GM23338 (cell line): ENCODE data around the gene AK2. TPM values are rescaled to one million over a fixed set of nuclear protein-coding genes. Genes with fewer than 3 reads are reported as not detected.

Experiments
- ATAC-seq: fragments of 200-7000 bp; cut with Tn5 transposase; 3 replicates; pipeline ENCODE4 v1.9.1; 2020
- DNase-seq: peaks from one replicate; pipeline ENCODE4 v3.0.0-alpha.2; 2015; ENCODE audit warnings: low spot score
- H2AFZ ChIP-seq: fragments of 200-600 bp; sonication (generic); 2 replicates; pipeline ENCODE4 v1.8.0; 2016; ENCODE audit warnings: antibody characterized with exemption, mild to moderate bottlenecking, moderate library complexity
- H3F3A ChIP-seq: fragments of 200-600 bp; sonication (generic); replicated peaks from 2 replicates; pipeline ENCODE4 v1.8.0; 2017; ENCODE audit warnings: antibody characterized with exemption, mixed run types, low read depth
- H3K27ac ChIP-seq: fragments of 200-600 bp; sonication (generic); 2 replicates; pipeline ENCODE4 v1.6.1; 2016; ENCODE audit warnings: low read depth
- H3K27me3 ChIP-seq: fragments of 200-600 bp; sonication (generic); 2 replicates; pipeline ENCODE4 v1.8.0; 2016; ENCODE audit warnings: mild to moderate bottlenecking, mixed run types, moderate library complexity; ENCODE audit not compliant: insufficient read depth
- H3K36me3 ChIP-seq: fragments of 200-600 bp; sonication (generic); 2 replicates; pipeline ENCODE4 v1.8.0; 2016; ENCODE audit warnings: mild to moderate bottlenecking; ENCODE audit not compliant: insufficient read depth
- H3K4me1 ChIP-seq: fragments of 200-600 bp; sonication (generic); 2 replicates; pipeline ENCODE4 v1.8.0; 2016; ENCODE audit warnings: mild to moderate bottlenecking, moderate library complexity; ENCODE audit not compliant: insufficient read depth
- H3K4me2 ChIP-seq: fragments of 200-600 bp; sonication (generic); 2 replicates; pipeline ENCODE4 v1.7.1; 2017; ENCODE audit warnings: mixed run types
- H3K4me3 ChIP-seq: fragments of 200-600 bp; sonication (generic); 2 replicates; pipeline ENCODE4 v1.6.1; 2016; ENCODE audit warnings: mixed run types
- H3K79me2 ChIP-seq: fragments of 200-600 bp; sonication (generic); replicated peaks from 2 replicates; pipeline ENCODE4 v1.8.0; 2017; ENCODE audit warnings: mild to moderate bottlenecking; ENCODE audit not compliant: insufficient read depth
- H3K9me2 ChIP-seq: fragments of 200-600 bp; sonication (generic); 2 replicates; pipeline ENCODE4 v1.8.0; 2017; ENCODE audit not compliant: insufficient read depth
- H4K20me1 ChIP-seq: fragments of 200-600 bp; sonication (generic); replicated peaks from 2 replicates; pipeline ENCODE4 v1.8.0; 2017; ENCODE audit warnings: mild to moderate bottlenecking; ENCODE audit not compliant: insufficient read depth
- H3K27ac Mint-ChIP-seq: 2 replicates; pipeline ENCODE4 v1.8.0; 2020; ENCODE audit warnings: inconsistent platforms, mild to moderate bottlenecking, moderate library complexity, mixed read lengths
- H3K27me3 Mint-ChIP-seq: 3 replicates; pipeline ENCODE4 v1.8.0; 2022; ENCODE audit warnings: low read depth, mild to moderate bottlenecking, moderate library complexity, mixed read lengths, inconsistent platforms; ENCODE audit not compliant: insufficient read depth, poor library complexity
- H3K36me3 Mint-ChIP-seq: 3 replicates; pipeline ENCODE4 v1.8.0; 2021; ENCODE audit warnings: low read depth, mild to moderate bottlenecking, inconsistent platforms, moderate library complexity, mixed read lengths
- H3K4me1 Mint-ChIP-seq: 3 replicates; pipeline ENCODE4 v1.8.0; 2020; ENCODE audit warnings: mild to moderate bottlenecking, inconsistent platforms, mixed read lengths
- H3K4me3 Mint-ChIP-seq: 3 replicates; pipeline ENCODE4 v1.8.0; 2021; ENCODE audit warnings: moderate library complexity, mild to moderate bottlenecking, inconsistent platforms, mixed read lengths
- H3K9me3 Mint-ChIP-seq: 3 replicates; pipeline ENCODE4 v1.8.0; 2020; ENCODE audit warnings: moderate library complexity, mild to moderate bottlenecking, inconsistent platforms, mixed read lengths
- CREB1 ChIP-seq: fragments of 250-450 bp; sonication (Bioruptor Pico); IDR thresholded peaks from 2 replicates; pipeline ENCODE4 v1.5.0; 2020; ENCODE audit warnings: low read depth, mild to moderate bottlenecking, moderate library complexity
- CTCF ChIP-seq, 2 experiments: fragments of 200-600 bp in 1 of 2; sonication (generic) in 1 of 2; conservative IDR thresholded peaks; 2 replicates each; pipeline versions ENCODE4 v1.5.1 to v1.6.1; 2016 to 2017; ENCODE audit warnings: antibody characterized with exemption in 2 of 2, low read depth in 2 of 2, mild to moderate bottlenecking in 2 of 2, moderate library complexity in 1 of 2
- ETS1 ChIP-seq: IDR thresholded peaks from 2 replicates; pipeline ENCODE4 v1.6.1; 2016; ENCODE audit warnings: antibody characterized with exemption
- EZH2 ChIP-seq: fragments of 200-600 bp; sonication (generic); IDR thresholded peaks from one replicate; pipeline ENCODE4 v1.8.0; 2017; ENCODE audit warnings: antibody characterized with exemption, mild to moderate bottlenecking, low read depth; ENCODE audit not compliant: unreplicated experiment
- JUNB ChIP-seq: IDR thresholded peaks from one replicate; pipeline ENCODE4 v1.6.1; 2016; ENCODE audit warnings: antibody characterized with exemption; ENCODE audit not compliant: unreplicated experiment
- POLR2AphosphoS5 ChIP-seq: IDR thresholded peaks from 2 replicates; pipeline ENCODE4 v1.6.1; 2016; ENCODE audit warnings: antibody characterized with exemption, low read depth
- REST ChIP-seq: IDR thresholded peaks from one replicate; pipeline ENCODE4 v1.6.1; 2018; ENCODE audit warnings: antibody characterized with exemption; ENCODE audit not compliant: unreplicated experiment
- STAT1 ChIP-seq: IDR thresholded peaks from one replicate; pipeline ENCODE4 v1.6.1; 2016; ENCODE audit warnings: antibody characterized with exemption; ENCODE audit not compliant: unreplicated experiment
- ZNF114 ChIP-seq: fragments of 250-450 bp; sonication (Bioruptor Pico); IDR thresholded peaks from 2 replicates; pipeline ENCODE4 v1.5.0; 2020; ENCODE audit warnings: mild to moderate bottlenecking, moderate library complexity
- ZNF331 ChIP-seq: fragments of 250-450 bp; sonication (Bioruptor Pico); IDR thresholded peaks from 2 replicates; pipeline ENCODE4 v1.5.0; 2020; ENCODE audit warnings: low read depth, mild to moderate bottlenecking, moderate library complexity
- polyA plus RNA-seq: library from polyadenylated mRNA; unstranded; fragments of >200 nt; fragmentation: Nextera tagmentation; extraction: Ambion mirVana; gene quantifications from 2 replicates; pipeline ENCODE4 v1.2.1, GENCODE V29; 2016
- total RNA-seq: library from RNA; depleted of rRNA; stranded (reverse); fragments of >200 nt; shearing (Covaris generic); gene quantifications from 2 replicates; pipeline ENCODE4 v1.2.3, GENCODE V29; 2014

Gene AK2
- total and polyA plus RNA-seq, 2 experiments from 2014 or later: 125 to 142 TPM

- TF ChIP-seq CTCF (conservative IDR thresholded peaks at IDR 0.05; ENCODE audit: low read depth in 2 of 2) (no peak), STAT1 (no peak), JUNB (no peak), POLR2AphosphoS5 (no peak)
Observed at GRCh38 chr1:33003657-33004056, 33.0 kb downstream of the AK2 start (continued).

- no peak for ATAC-seq
- no peak overlapping the region for H2AFZ ChIP-seq
- peaks cover 2% of the 10 kb centered on the region for H3K27me3 Mint-ChIP-seq
- peaks cover 9% of the 10 kb centered on the region for H3K4me1 ChIP-seq
- no peaks in the 10 kb centered on the region for H3K27me3 ChIP-seq
- H3K36me3 Mint-ChIP-seq: peaks cover under 1% of the 10 kb centered on the region; the same call in 1 of the 3 replicates
- no peak overlapping the region for H3K4me2 ChIP-seq
- H3K9me2 ChIP-seq: no peaks in the 10 kb centered on the region; the same call in 1 of the 2 replicates
- H3F3A ChIP-seq: no peaks in the 10 kb centered on the region; the same call in 1 of the 2 replicates
- H3K27ac Mint-ChIP-seq: no peak overlapping the region
- no peak overlapping the region for H3K4me3 Mint-ChIP-seq
- no peaks in the 10 kb centered on the region for H3K36me3 ChIP-seq
- H4K20me1 ChIP-seq: peaks cover 7% of the 10 kb centered on the region; the same call in 1 of the 2 replicates
- H3K4me1 Mint-ChIP-seq: peaks cover 31% of the 10 kb centered on the region
- H3K79me2 ChIP-seq: no peaks in the 10 kb centered on the region
- H3K9me3 Mint-ChIP-seq: no peaks in the 10 kb centered on the region
- 0 out of 2 replicates have a peak overlapping the region, but pooled peaks have one; percentile 59 for H3K27ac ChIP-seq
- DNase-seq: no peak
- H3K4me3 ChIP-seq: no peak overlapping the region
- TF ChIP-seq ZNF331 (CRISPR knock-in tag) (no peak), ETS1 (no peak), JUNB (no peak), REST (no peak), EZH2 (no peak), ZNF114 (CRISPR knock-in tag) (no peak), CTCF (conservative IDR thresholded peaks at IDR 0.05; ENCODE audit: low read depth in 2 of 2) (no peak), CREB1 (CRISPR knock-in tag) (no peak)
Observed at GRCh38 chr1:33002006-33002405, 34.7 kb downstream of the AK2 start.
